IMR-90 (cell line): ENCODE results near the gene KCNK10. TPM values are rescaled to one million over a fixed set of nuclear protein-coding genes. Genes with fewer than 3 reads are reported as not detected.

Experiments used
- ATAC-seq: fragments of 200-7000 bp; cut with Tn5 transposase; 2 replicates; pipeline ENCODE4 v1.9.1; 2020; ENCODE audit warnings: low read depth, mild to moderate bottlenecking, moderate library complexity
- BruUV-seq: library from RNA; stranded (reverse); fragments of 400-500 nt; replicated peaks from 2 replicates; lab custom pipeline; 2021; lab: Mats Ljungman, UMichigan
- CTCF ChIA-PET: fragments of 300-600 bp; formaldehyde crosslinking; extraction: SDS; loops from one replicate; lab custom pipeline; 2021; ENCODE audit warnings: antibody characterized with exemption; lab: Yijun Ruan, JAX
- POLR2A ChIA-PET: fragments of 300-600 bp; sonication (Branson Sonifier 250); formaldehyde crosslinking; loops from one replicate; lab custom pipeline; 2022; ENCODE audit warnings: antibody characterized with exemption; ENCODE audit not compliant: unreplicated experiment; lab: Charles Lee
- DNase-seq: peaks from one replicate; pipeline ENCODE4 v3.0.0; 2013
- H2AFZ ChIP-seq: replicated peaks from 2 replicates; pipeline ENCODE3; 2013; ENCODE audit warnings: low read length, mild to moderate bottlenecking; ENCODE audit not compliant: poor library complexity
- H2AK5ac ChIP-seq: 2 replicates; pipeline ENCODE4 v1.6.1; 2013; ENCODE audit warnings: low read depth, low read length, inconsistent platforms
- H2AK9ac ChIP-seq: replicated peaks from 2 replicates; pipeline ENCODE3; 2013; ENCODE audit warnings: mild to moderate bottlenecking, low read depth, low read length, moderate library complexity; ENCODE audit not compliant: poor library complexity
- H2BK120ac ChIP-seq: 2 replicates; pipeline ENCODE4 v1.6.1; 2013; ENCODE audit warnings: low read depth, low read length, inconsistent platforms
- H2BK15ac ChIP-seq: 3 replicates; pipeline ENCODE4 v1.6.1; 2013; ENCODE audit warnings: low read depth, low read length, inconsistent platforms
- H2BK20ac ChIP-seq: 2 replicates; pipeline ENCODE4 v1.6.1; 2013; ENCODE audit warnings: low read depth, mild to moderate bottlenecking, inconsistent platforms, low read length, moderate library complexity
- H2BK5ac ChIP-seq: 2 replicates; pipeline ENCODE4 v1.6.1; 2013; ENCODE audit warnings: mild to moderate bottlenecking, low read depth, low read length, inconsistent platforms; ENCODE audit not compliant: poor library complexity, severe bottlenecking
- H3K14ac ChIP-seq: replicated peaks from 2 replicates; pipeline ENCODE4 v1.6.1; 2013; ENCODE audit warnings: low read depth, low read length, inconsistent platforms
- H3K18ac ChIP-seq: 2 replicates; pipeline ENCODE4 v1.6.1; 2013; ENCODE audit warnings: low read depth, low read length, control low read depth
- H3K23ac ChIP-seq: 2 replicates; pipeline ENCODE4 v1.6.1; 2013; ENCODE audit warnings: low read depth, low read length, inconsistent platforms
- H3K27ac ChIP-seq: 2 replicates; pipeline ENCODE4 v1.5.1; 2013; ENCODE audit warnings: mild to moderate bottlenecking, control low read depth, low read length; ENCODE audit not compliant: insufficient read depth
- H3K27me3 ChIP-seq: 2 replicates; pipeline ENCODE4 v1.6.1; 2013; ENCODE audit warnings: low read length; ENCODE audit not compliant: control insufficient read depth, insufficient read depth
- H3K36me3 ChIP-seq: 2 replicates; pipeline ENCODE4 v1.6.1; 2013; ENCODE audit warnings: low read length, mixed read lengths; ENCODE audit not compliant: control insufficient read depth, insufficient read depth
- H3K4ac ChIP-seq: 2 replicates; pipeline ENCODE4 v1.6.1; 2013; ENCODE audit warnings: low read depth, low read length, inconsistent platforms
- H3K4me1 ChIP-seq: 2 replicates; pipeline ENCODE4 v1.6.1; 2013; ENCODE audit warnings: low read length, mixed read lengths; ENCODE audit not compliant: control insufficient read depth, insufficient read depth
- H3K4me2 ChIP-seq: 2 replicates; pipeline ENCODE4 v1.6.1; 2013; ENCODE audit warnings: low read depth, mild to moderate bottlenecking, control low read depth, low read length, moderate library complexity
- H3K4me3 ChIP-seq: 2 replicates; pipeline ENCODE4 v1.5.1; 2013; ENCODE audit warnings: low read depth, mild to moderate bottlenecking, control low read depth, low read length, moderate library complexity; ENCODE audit not compliant: insufficient read depth
- H3K56ac ChIP-seq: 2 replicates; pipeline ENCODE4 v1.6.1; 2013; ENCODE audit warnings: low read length, inconsistent platforms; ENCODE audit not compliant: insufficient read depth; ENCODE audit errors: extremely low read depth
- H3K79me1 ChIP-seq, 2 experiments: 2 replicates each; pipeline ENCODE4 v1.6.1; 2013; ENCODE audit warnings: low read length in 2 of 2, inconsistent platforms in 1 of 2, low read depth in 1 of 2
- H3K9ac ChIP-seq: 2 replicates; pipeline ENCODE4 v1.6.1; 2013; ENCODE audit warnings: low read depth, low read length, control low read depth
- H3K9me1 ChIP-seq: 2 replicates; pipeline ENCODE4 v1.6.1; 2013; ENCODE audit warnings: low read length, inconsistent platforms; ENCODE audit not compliant: insufficient read depth
- H3K9me3 ChIP-seq: 2 replicates; pipeline ENCODE4 v1.6.1; 2013; ENCODE audit warnings: low read length; ENCODE audit not compliant: control insufficient read depth, insufficient read depth
- H4K20me1 ChIP-seq: 2 replicates; pipeline ENCODE4 v1.6.1; 2013; ENCODE audit warnings: low read length, inconsistent platforms; ENCODE audit not compliant: insufficient read depth
- H4K5ac ChIP-seq: 2 replicates; pipeline ENCODE4 v1.6.1; 2013; ENCODE audit warnings: mild to moderate bottlenecking, low read depth, low read length, control low read depth
- H4K8ac ChIP-seq, 2 experiments: 2 replicates each; pipeline ENCODE4 v1.6.1; 2013; ENCODE audit warnings: low read depth in 2 of 2, low read length in 2 of 2, control low read depth in 1 of 2, inconsistent platforms in 1 of 2
- H4K91ac ChIP-seq: 2 replicates; pipeline ENCODE4 v1.6.1; 2013; ENCODE audit warnings: low read depth, low read length, inconsistent platforms; ENCODE audit not compliant: insufficient read depth
- CEBPB ChIP-seq: IDR thresholded peaks from 2 replicates; pipeline ENCODE4 v1.6.1; 2012; ENCODE audit warnings: low read depth, low read length, improper control_type of control experiment
- CHD1 ChIP-seq: IDR thresholded peaks from 2 replicates; pipeline ENCODE4 v1.6.1; 2012; ENCODE audit warnings: low read depth, low read length, improper control_type of control experiment
- MAFK ChIP-seq: IDR thresholded peaks from 2 replicates; pipeline ENCODE4 v1.6.1; 2012; ENCODE audit warnings: low read depth, low read length, improper control_type of control experiment
- MAZ ChIP-seq: IDR thresholded peaks from 2 replicates; pipeline ENCODE4 v1.6.1; 2012; ENCODE audit warnings: low read depth, mild to moderate bottlenecking, low read length, improper control_type of control experiment, moderate library complexity, borderline replicate concordance
- RCOR1 ChIP-seq: IDR thresholded peaks from 2 replicates; pipeline ENCODE4 v1.6.1; 2012; ENCODE audit warnings: mild to moderate bottlenecking, low read length, improper control_type of control experiment; ENCODE audit not compliant: insufficient replicate concordance
- RFX5 ChIP-seq: IDR thresholded peaks from 2 replicates; pipeline ENCODE4 v1.8.0; 2012; ENCODE audit warnings: low read depth, mild to moderate bottlenecking, low read length, moderate library complexity
- SMC3 ChIP-seq: fragments of 150-350 bp; IDR thresholded peaks from 2 replicates; pipeline ENCODE4 v1.6.1; 2016; ENCODE audit warnings: low read depth, mild to moderate bottlenecking, antibody characterized with exemption, low read length, moderate library complexity
- WGBS, 2 experiments: methylation state at CpG; one replicate each; pipeline versions ENCODE4 v1.1.5 to v1.1.7; 2013; ENCODE audit warnings: missing lambda C conversion rate in 2 of 2; ENCODE audit not compliant: insufficient read length in 1 of 2; ENCODE audit errors: extremely low coverage in 2 of 2; 5-methylcytosine and 5-hydroxymethylcytosine counted together
- dilution Hi-C: fragments of 300-500 bp; cut with HindIII; formaldehyde crosslinking; loops from one replicate; pipeline ENCODE4 v1.14.3; 2018; ENCODE audit warnings: low sequenced_read_pairs; ENCODE audit not compliant: unreplicated experiment
- in situ Hi-C: fragments of 300-500 bp; cut with MboI; formaldehyde crosslinking; loops from 3 replicates; pipeline ENCODE4 v1.14.3; 2019; ENCODE audit warnings: low sequenced_read_pairs, inconsistent platforms, mixed read lengths
- intact Hi-C: fragments of 100-400 bp; cut with micrococcal nuclease; formaldehyde crosslinking; loops from 2 replicates; pipeline ENCODE4 v1.10.0; 2022
- polyA plus RNA-seq, 3 experiments: library from polyadenylated mRNA; depleted of rRNA; stranded (reverse); fragments of >200 nt; gene quantifications; 2 replicates each; pipeline ENCODE4 v1.2.3, GENCODE V29; 2012; ENCODE audit warnings: low replicate concordance in 1 of 3
- total RNA-seq: library from RNA; depleted of rRNA; stranded (reverse); fragments of >200 nt; gene quantifications from 2 replicates; pipeline ENCODE4 v1.2.3, GENCODE V29; 2012
- TF ChIP-seq, protein P1 (sequence below): conservative IDR thresholded peaks from 2 replicates; pipeline ENCODE4 v1.5.1; 2012; ENCODE audit warnings: mild to moderate bottlenecking, low read depth, low read length, improper control_type of control experiment
- TF ChIP-seq, protein P2 (sequence below): fragments of 150-350 bp; IDR thresholded peaks from 2 replicates; pipeline ENCODE4 v1.6.1; 2016; ENCODE audit warnings: low read depth, mild to moderate bottlenecking, low read length, moderate library complexity, borderline replicate concordance

Gene KCNK10
- total and polyA plus RNA-seq, 2 of the 4 experiments (the other 2 are of a cell fraction) = not detected

DNA sequence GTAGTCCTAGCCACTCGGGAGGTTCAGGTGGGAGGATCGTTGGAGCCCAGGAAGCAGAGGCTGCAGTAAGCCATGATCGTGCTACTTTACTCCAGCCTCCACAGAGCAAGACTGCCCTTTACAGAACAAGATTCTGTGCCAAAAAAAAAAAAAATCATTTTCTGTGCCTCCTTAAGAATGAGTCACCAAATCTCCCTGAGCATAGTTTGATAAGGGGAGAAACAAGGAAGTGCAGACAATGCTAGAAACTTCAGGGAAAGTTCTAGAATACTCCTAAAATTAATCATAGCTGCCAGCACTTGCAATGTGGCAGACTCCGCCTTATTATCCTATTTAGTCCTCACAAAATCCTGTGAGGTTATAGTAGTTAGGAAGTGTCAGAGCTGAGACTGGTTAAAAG, 74.5 kb downstream of the KCNK10 start:
- Histone ChIP-seq H3K27ac (no peak overlapping the region), H2BK15ac (no peak overlapping the region), H3K9me1 (no peaks in the 10 kb centered on the region), H3K9me3 (0 out of 2 replicates have a peak, but pooled peaks cover 2% of the 10 kb centered on the region), H3K14ac (no peak overlapping the region), H4K20me1 (no peaks in the 10 kb centered on the region), H3K56ac (no peak overlapping the region), H4K5ac (no peak overlapping the region), H3K4ac (no peak overlapping the region), H2BK5ac (no peak overlapping the region), H3K27me3 (no peaks in the 10 kb centered on the region), H3K4me1 (no peaks in the 10 kb centered on the region), H4K8ac (no peak overlapping the region), H3K9ac (no peak overlapping the region), H3K79me1 (no peaks in the 10 kb centered on the region), H3K4me2 (no peak overlapping the region), H3K36me3 (no peaks in the 10 kb centered on the region), H3K18ac (no peak overlapping the region), H4K91ac (no peak overlapping the region), H3K23ac (no peak overlapping the region), H2BK20ac (no peak overlapping the region), H2AK9ac (no peak overlapping the region), H2AK5ac (no peak overlapping the region), H3K4me3 (no peak overlapping the region), H2BK120ac (no peak overlapping the region), H2AFZ (no peak overlapping the region)
- in situ Hi-C loops = no loop called here
- DNase-seq (no peak), ATAC-seq (no peak)
- WGBS, 2 experiments = no CpG with 5 or more reads among the region's 4 CpGs
- TF ChIP-seq SMC3 (no peak), RFX5 (no peak), CHD1 (no peak), MAZ (no peak), RCOR1 (no peak), CEBPB (no peak), MAFK (no peak)
- TF ChIP-seq, protein P1, sequence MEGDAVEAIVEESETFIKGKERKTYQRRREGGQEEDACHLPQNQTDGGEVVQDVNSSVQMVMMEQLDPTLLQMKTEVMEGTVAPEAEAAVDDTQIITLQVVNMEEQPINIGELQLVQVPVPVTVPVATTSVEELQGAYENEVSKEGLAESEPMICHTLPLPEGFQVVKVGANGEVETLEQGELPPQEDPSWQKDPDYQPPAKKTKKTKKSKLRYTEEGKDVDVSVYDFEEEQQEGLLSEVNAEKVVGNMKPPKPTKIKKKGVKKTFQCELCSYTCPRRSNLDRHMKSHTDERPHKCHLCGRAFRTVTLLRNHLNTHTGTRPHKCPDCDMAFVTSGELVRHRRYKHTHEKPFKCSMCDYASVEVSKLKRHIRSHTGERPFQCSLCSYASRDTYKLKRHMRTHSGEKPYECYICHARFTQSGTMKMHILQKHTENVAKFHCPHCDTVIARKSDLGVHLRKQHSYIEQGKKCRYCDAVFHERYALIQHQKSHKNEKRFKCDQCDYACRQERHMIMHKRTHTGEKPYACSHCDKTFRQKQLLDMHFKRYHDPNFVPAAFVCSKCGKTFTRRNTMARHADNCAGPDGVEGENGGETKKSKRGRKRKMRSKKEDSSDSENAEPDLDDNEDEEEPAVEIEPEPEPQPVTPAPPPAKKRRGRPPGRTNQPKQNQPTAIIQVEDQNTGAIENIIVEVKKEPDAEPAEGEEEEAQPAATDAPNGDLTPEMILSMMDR = no peak
- TF ChIP-seq, protein P2, sequence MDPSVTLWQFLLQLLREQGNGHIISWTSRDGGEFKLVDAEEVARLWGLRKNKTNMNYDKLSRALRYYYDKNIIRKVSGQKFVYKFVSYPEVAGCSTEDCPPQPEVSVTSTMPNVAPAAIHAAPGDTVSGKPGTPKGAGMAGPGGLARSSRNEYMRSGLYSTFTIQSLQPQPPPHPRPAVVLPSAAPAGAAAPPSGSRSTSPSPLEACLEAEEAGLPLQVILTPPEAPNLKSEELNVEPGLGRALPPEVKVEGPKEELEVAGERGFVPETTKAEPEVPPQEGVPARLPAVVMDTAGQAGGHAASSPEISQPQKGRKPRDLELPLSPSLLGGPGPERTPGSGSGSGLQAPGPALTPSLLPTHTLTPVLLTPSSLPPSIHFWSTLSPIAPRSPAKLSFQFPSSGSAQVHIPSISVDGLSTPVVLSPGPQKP = no peak
- ChIA-PET CTCF (no interaction called here), POLR2A (no interaction called here)
- no TSS peak for BruUV-seq
- dilution Hi-C loops = no loop called here
- intact Hi-C loops = no loop called here
